BLaER1 (cell line): ENCODE results near the gene RAD18.
A peak's percentile ranks its signal among the peaks of the same experiment; 100 is the strongest.

Experiments
- H3K27ac ChIP-seq: shearing (Covaris generic); formaldehyde crosslinking; 2 replicates; pipeline ENCODE4 v1.8.1; 2022
- H3K27me3 ChIP-seq: shearing (Covaris generic); formaldehyde crosslinking; 2 replicates; pipeline ENCODE4 v1.8.1; 2022
- H3K36me3 ChIP-seq: shearing (Covaris generic); formaldehyde crosslinking; 2 replicates; pipeline ENCODE4 v1.8.1; 2022
- H3K4me1 ChIP-seq: shearing (Covaris generic); formaldehyde crosslinking; 2 replicates; pipeline ENCODE4 v1.8.1; 2022
- H3K4me2 ChIP-seq: shearing (Covaris generic); formaldehyde crosslinking; 2 replicates; pipeline ENCODE4 v1.8.1; 2022
- H3K4me3 ChIP-seq: shearing (Covaris generic); formaldehyde crosslinking; 2 replicates; pipeline ENCODE4 v1.8.1; 2022
- H3K9ac ChIP-seq: shearing (Covaris generic); formaldehyde crosslinking; 2 replicates; pipeline ENCODE4 v1.8.1; 2022
- H3K9me3 ChIP-seq: shearing (Covaris generic); formaldehyde crosslinking; 2 replicates; pipeline ENCODE4 v1.8.1; 2022
- H4K20me1 ChIP-seq: shearing (Covaris generic); formaldehyde crosslinking; 2 replicates; pipeline ENCODE4 v1.8.1; 2022
- Cebpa-rat ChIP-seq: shearing (Covaris generic); IDR thresholded peaks from 2 replicates; pipeline ENCODE4 v1.8.1; 2022

Gene RAD18

GRCh38 chr3:8911781-8912180 is 51.5 kb downstream of the RAD18 start:
- Histone ChIP-seq H3K9me3 (no peaks in the 10 kb centered on the region), H3K4me1 (no peaks in the 10 kb centered on the region), H3K4me3 (no peak overlapping the region), H3K9ac (no peak overlapping the region), H3K27ac (no peak overlapping the region), H3K4me2 (no peak overlapping the region), H3K36me3 (peaks cover 82% of the 10 kb centered on the region), H4K20me1 (no peaks in the 10 kb centered on the region), H3K27me3 (no peaks in the 10 kb centered on the region)
- TF ChIP-seq Cebpa-rat, result no peak

DNA sequence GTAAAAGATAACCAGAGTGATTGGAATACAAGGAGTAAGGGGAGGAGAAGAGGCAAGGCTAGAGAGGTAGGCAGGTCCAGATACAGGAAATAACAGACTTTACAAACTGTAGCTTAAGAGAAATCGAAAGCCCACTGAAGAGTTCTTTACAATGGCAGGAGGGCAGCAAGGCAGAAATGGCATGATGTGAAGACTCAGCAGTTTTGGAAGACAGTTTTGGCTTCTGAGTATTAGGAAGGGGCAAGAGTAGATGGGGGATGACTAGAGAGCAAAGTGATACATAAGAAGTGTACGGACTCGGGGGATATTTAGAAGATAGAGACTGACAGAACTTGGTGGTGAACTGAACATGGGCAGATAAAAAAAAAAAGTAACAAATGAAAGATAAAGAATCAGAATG is 54.1 kb downstream of the RAD18 start:
- H3K27ac ChIP-seq, result no peak overlapping the region
- no peaks in the 10 kb centered on the region for H4K20me1 ChIP-seq
- H3K9me3 ChIP-seq, result no peaks in the 10 kb centered on the region
- H3K4me3 ChIP-seq, result no peak overlapping the region
- H3K27me3 ChIP-seq, result no peaks in the 10 kb centered on the region
- H3K9ac ChIP-seq, result no peak overlapping the region
- H3K4me1 ChIP-seq, result no peaks in the 10 kb centered on the region
- no peak for TF ChIP-seq Cebpa-rat
- peaks cover 90% of the 10 kb centered on the region for H3K36me3 ChIP-seq
- no peak overlapping the region for H3K4me2 ChIP-seq

- Histone ChIP-seq H3K9me3 (no peaks in the 10 kb centered on the region), H3K4me2 (no peak overlapping the region), H3K36me3 (peaks cover 56% of the 10 kb centered on the region), H4K20me1 (no peaks in the 10 kb centered on the region), H3K4me3 (no peak overlapping the region), H3K27ac (no peak overlapping the region), H3K9ac (no peak overlapping the region), H3K4me1 (peaks cover 18% of the 10 kb centered on the region), H3K27me3 (no peaks in the 10 kb centered on the region)
- TF ChIP-seq Cebpa-rat, result no peak
Observed at GRCh38 chr3:8903191-8903590, 60.1 kb downstream of the RAD18 start.

- H3K4me2 ChIP-seq, result peak overlapping the region; percentile 7; the same call in 1 of the 2 replicates
- H3K27ac ChIP-seq, result no peak overlapping the region
- no peak overlapping the region for H3K4me3 ChIP-seq
- H4K20me1 ChIP-seq, result no peaks in the 10 kb centered on the region
- no peaks in the 10 kb centered on the region for H3K27me3 ChIP-seq
- H3K4me1 ChIP-seq, result peaks cover 18% of the 10 kb centered on the region
- TF ChIP-seq Cebpa-rat, result no peak
- peaks cover 54% of the 10 kb centered on the region for H3K36me3 ChIP-seq
- H3K9ac ChIP-seq, result no peak overlapping the region
- no peaks in the 10 kb centered on the region for H3K9me3 ChIP-seq
Observed at GRCh38 chr3:8900869-8901268, 62.4 kb downstream of the RAD18 start.

DNA sequence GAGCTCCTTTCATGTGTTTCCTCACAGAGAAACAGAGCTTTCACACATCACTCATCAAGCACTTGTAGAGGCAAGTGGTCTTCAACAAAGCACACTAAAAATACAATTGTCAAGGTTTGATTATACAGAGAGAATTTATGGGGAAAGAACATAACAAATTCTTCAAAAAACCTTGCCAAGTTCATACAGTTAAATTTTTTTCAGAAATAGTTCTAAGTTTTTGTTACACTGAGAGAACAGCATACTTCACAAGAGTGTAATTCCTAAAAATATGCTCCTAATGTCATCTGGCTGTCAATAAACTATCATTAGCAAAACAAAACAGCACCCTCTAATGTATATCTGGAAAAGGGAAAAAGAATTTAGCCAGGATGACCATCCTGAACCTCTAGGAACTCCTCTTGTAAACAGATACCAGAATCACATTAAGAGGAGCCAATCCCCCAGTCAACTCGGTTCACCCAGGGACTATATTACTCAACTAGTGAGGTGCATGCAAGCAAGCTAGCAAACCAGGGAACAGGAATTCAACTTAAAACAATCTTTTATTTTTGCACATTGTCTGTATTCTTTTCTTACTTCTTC is 63.3 kb downstream of the RAD18 start:
- Histone ChIP-seq H3K9me3 (no peaks in the 10 kb centered on the region), H3K27ac (no peak overlapping the region), H3K4me2 (peak overlapping the region; percentile 11), H3K4me3 (no peak overlapping the region), H3K36me3 (peaks cover 50% of the 10 kb centered on the region), H3K9ac (no peak overlapping the region), H3K4me1 (peaks cover 18% of the 10 kb centered on the region), H4K20me1 (no peaks in the 10 kb centered on the region), H3K27me3 (no peaks in the 10 kb centered on the region)
- no peak for TF ChIP-seq Cebpa-rat

DNA sequence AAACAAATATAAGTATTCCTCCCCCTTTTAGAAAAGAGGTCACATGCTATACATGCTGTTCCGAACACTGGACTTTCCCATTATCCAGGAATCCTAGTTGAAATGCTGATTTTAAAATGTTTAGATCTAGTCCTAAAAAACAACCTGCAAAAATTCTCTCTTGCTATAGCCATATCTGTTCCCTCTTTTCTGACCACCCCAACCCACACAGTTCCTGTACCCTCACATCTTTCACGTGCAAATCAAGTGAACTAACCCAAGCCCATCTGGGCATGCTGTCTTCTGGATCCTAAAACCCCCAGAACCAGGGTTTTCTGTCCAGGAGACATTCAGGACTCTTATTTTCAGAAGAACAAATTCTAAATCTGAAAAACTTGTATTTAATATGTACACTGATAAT is 67.4 kb downstream of the RAD18 start:
- TF ChIP-seq Cebpa-rat, result no peak
- Histone ChIP-seq H3K4me1 (peaks cover 15% of the 10 kb centered on the region), H3K27ac (no peak overlapping the region), H3K4me2 (no peak overlapping the region), H3K9me3 (no peaks in the 10 kb centered on the region), H3K36me3 (peaks cover 51% of the 10 kb centered on the region), H3K9ac (no peak overlapping the region), H3K27me3 (no peaks in the 10 kb centered on the region), H4K20me1 (no peaks in the 10 kb centered on the region), H3K4me3 (no peak overlapping the region)

GRCh38 chr3:8893001-8893400 is 70.3 kb downstream of the RAD18 start:
- Histone ChIP-seq H3K27me3 (no peaks in the 10 kb centered on the region), H3K9ac (no peak overlapping the region), H3K36me3 (peaks cover 69% of the 10 kb centered on the region), H3K27ac (no peak overlapping the region), H3K4me3 (no peak overlapping the region), H4K20me1 (no peaks in the 10 kb centered on the region), H3K4me1 (no peaks in the 10 kb centered on the region), H3K9me3 (no peaks in the 10 kb centered on the region), H3K4me2 (no peak overlapping the region)
- no peak for TF ChIP-seq Cebpa-rat

GRCh38 chr3:8891774-8892173 is 71.5 kb downstream of the RAD18 start:
- Histone ChIP-seq H3K36me3 (peaks cover 72% of the 10 kb centered on the region), H3K27ac (no peak overlapping the region)
- no peak for TF ChIP-seq Cebpa-rat

GRCh38 chr3:8891303-8891702 is 72.0 kb downstream of the RAD18 start:
- H3K4me1 ChIP-seq, result no peaks in the 10 kb centered on the region
- H3K9ac ChIP-seq, result no peak overlapping the region
- TF ChIP-seq Cebpa-rat, result no peak
- no peak overlapping the region for H3K4me2 ChIP-seq
- no peaks in the 10 kb centered on the region for H4K20me1 ChIP-seq
- no peak overlapping the region for H3K27ac ChIP-seq
- H3K27me3 ChIP-seq, result no peaks in the 10 kb centered on the region
- H3K4me3 ChIP-seq, result no peak overlapping the region
- no peaks in the 10 kb centered on the region for H3K9me3 ChIP-seq
- peaks cover 73% of the 10 kb centered on the region for H3K36me3 ChIP-seq

More at GRCh38 chr3:8891774-8892173, 71.5 kb downstream of the RAD18 start:
- H4K20me1 ChIP-seq, result no peaks in the 10 kb centered on the region
- no peak overlapping the region for H3K9ac ChIP-seq
- no peaks in the 10 kb centered on the region for H3K4me1 ChIP-seq
- no peaks in the 10 kb centered on the region for H3K27me3 ChIP-seq
- H3K9me3 ChIP-seq, result no peaks in the 10 kb centered on the region
- no peak overlapping the region for H3K4me2 ChIP-seq
- H3K4me3 ChIP-seq, result no peak overlapping the region

DNA sequence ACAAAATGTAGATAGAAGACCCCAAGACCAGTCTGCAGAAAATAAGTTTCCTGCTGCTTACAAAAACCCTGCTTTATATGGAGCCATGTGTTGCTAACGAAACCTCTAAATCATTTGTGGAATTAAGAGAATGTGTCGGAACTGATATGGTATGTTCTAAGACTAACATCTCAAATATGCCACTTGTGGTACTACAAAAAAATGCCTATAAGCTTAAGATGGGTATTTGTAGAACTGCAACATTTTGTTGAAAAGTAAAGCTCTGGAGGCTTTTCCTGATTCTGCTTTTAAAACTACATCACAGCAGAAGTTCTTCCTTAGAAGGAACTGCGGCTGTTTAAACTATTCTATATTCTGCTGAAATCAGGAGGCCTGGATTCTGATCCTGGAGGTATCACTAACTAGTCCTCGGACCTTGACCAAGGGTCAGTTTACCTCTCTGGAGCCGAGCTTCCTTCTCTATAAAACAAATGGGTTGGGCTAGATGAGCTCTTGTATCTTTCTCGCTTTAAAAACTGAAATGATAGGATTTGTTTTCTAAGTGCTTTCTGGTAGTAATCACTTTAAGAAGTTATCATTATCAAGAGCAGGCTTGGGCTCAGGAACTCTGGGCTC is 74.9 kb downstream of the RAD18 start:
- Histone ChIP-seq H3K4me3 (no peak overlapping the region), H3K27me3 (no peaks in the 10 kb centered on the region), H3K36me3 (peaks cover 81% of the 10 kb centered on the region), H3K27ac (no peak overlapping the region), H3K4me2 (no peak overlapping the region), H3K9me3 (peaks cover 7% of the 10 kb centered on the region; the same call in 1 of the 2 replicates), H4K20me1 (no peaks in the 10 kb centered on the region), H3K9ac (no peak overlapping the region), H3K4me1 (no peaks in the 10 kb centered on the region)
- TF ChIP-seq Cebpa-rat, result no peak
